Peyer's patch (tissue), 4 donors: ENCODE results near the gene STOML2. TPM values are rescaled to one million over a fixed set of nuclear protein-coding genes. Genes with fewer than 3 reads are reported as not detected.

Source experiments
- DNase-seq, 3 donors: peaks; one replicate each; pipeline ENCODE4 v3.0.0-alpha.2; 2017 to 2019
- H3K27ac ChIP-seq, 4 donors: fragments of 200-600 bp; sonication (generic); one replicate each; pipeline ENCODE4 v1.5.1; 2016 to 2019
- H3K27me3 ChIP-seq, 2 donors: fragments of 200-600 bp; sonication (generic); one replicate each; pipeline ENCODE4 v1.5.1; 2019
- H3K36me3 ChIP-seq, 3 donors: fragments of 200-600 bp; sonication (generic); one replicate each; pipeline ENCODE4 v1.5.1; 2016 to 2019
- H3K4me1 ChIP-seq, 4 donors: fragments of 200-600 bp; sonication (generic); one replicate each; pipeline ENCODE4 v1.5.1; 2016 to 2019
- H3K4me3 ChIP-seq, 4 donors: fragments of 200-600 bp; sonication (generic); 1 replicate in 3 of 4; 2 replicates in 1 of 4; pipeline ENCODE4 v1.5.1; 2016 to 2019; ENCODE audit warnings: mild to moderate bottlenecking in 1 of 4
- H3K9me3 ChIP-seq, 4 donors: fragments of 200-600 bp; sonication (generic); one replicate each; pipeline ENCODE4 v1.5.1; 2016 to 2019; ENCODE audit warnings: mild to moderate bottlenecking in 1 of 4
- POLR2A ChIP-seq, 2 donors: fragments of 450-650 bp; IDR thresholded peaks; one replicate each; pipeline ENCODE4 v1.5.1; 2017; ENCODE audit warnings: antibody characterized with exemption in 2 of 2, mild to moderate bottlenecking in 2 of 2, moderate library complexity in 2 of 2
- total RNA-seq, 4 donors: library from RNA; depleted of rRNA; stranded (reverse); fragments of >200 nt; gene quantifications; one replicate each; pipeline ENCODE4 v1.1.0, GENCODE V29; 2016
- TF ChIP-seq, protein P1 (sequence below), 6 experiments: fragments of 450-650 bp in 4 of 6; fragments of 200-600 bp in 2 of 6; sonication (generic) in 1 of 6; IDR thresholded peaks; one replicate each; pipeline ENCODE4 v1.5.1; 2017 to 2019; ENCODE audit warnings: antibody characterized with exemption in 6 of 6, mild to moderate bottlenecking in 3 of 6, moderate library complexity in 1 of 6

The STOML2 gene
- total RNA-seq, 4 donors from 2014 or later: 54.1 to 104 (median 88.7) TPM

DNA sequence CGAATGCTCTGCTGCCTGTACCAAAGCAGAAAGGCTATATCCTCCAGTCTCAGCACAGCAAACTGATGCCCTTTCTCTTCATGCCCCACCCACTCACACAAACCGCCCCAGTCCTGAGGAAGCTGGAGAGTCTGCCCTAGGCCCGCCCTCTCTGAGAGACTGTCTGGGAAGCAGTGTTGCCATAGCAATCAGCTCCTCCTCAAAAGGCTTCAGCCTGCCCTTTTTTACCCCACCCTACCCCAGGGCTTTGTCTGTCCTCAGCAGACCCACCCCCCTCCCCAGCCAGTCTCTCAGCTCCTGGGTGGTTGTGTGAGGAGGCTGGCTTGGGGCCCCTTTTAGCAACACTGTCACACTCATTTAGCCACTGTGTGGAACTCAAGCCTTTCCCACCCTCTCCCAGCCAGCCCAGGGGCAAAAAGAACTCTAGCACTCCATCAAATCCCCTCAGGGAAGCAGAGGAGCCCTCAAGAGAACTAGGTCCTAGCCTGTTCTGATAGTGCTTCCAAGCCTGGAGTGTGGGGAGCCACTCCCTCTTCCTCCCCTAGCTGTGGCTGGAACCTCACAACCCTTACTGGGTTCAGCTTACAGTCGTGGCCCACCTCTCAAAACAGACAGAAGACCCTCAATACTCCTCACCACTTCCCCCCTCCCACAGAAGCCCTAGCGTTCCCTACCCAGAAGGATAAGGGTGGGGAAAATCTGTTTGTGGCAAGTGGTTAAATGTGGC lies 11.3 kb upstream of the STOML2 start:
- H3K27me3 ChIP-seq: no peaks in the 10 kb centered on the region
- H3K27ac ChIP-seq: peak overlapping the region; percentile 78 to 94 (median 82)
- H3K4me3 ChIP-seq: peak overlapping the region; percentile 46 to 69 (median 60)
- peak; percentile 51 to 90 (median 76) for DNase-seq
- H3K4me1 ChIP-seq: peaks cover 0 to 55% (median 17%) of the 10 kb centered on the region in 4 donors
- H3K9me3 ChIP-seq: no peaks in the 10 kb centered on the region
- H3K36me3 ChIP-seq: no peaks in the 10 kb centered on the region
- peak in 1 of 2 donors; percentile 19 for TF ChIP-seq POLR2A (IDR thresholded peaks at IDR 0.05)
- TF ChIP-seq, protein P1, sequence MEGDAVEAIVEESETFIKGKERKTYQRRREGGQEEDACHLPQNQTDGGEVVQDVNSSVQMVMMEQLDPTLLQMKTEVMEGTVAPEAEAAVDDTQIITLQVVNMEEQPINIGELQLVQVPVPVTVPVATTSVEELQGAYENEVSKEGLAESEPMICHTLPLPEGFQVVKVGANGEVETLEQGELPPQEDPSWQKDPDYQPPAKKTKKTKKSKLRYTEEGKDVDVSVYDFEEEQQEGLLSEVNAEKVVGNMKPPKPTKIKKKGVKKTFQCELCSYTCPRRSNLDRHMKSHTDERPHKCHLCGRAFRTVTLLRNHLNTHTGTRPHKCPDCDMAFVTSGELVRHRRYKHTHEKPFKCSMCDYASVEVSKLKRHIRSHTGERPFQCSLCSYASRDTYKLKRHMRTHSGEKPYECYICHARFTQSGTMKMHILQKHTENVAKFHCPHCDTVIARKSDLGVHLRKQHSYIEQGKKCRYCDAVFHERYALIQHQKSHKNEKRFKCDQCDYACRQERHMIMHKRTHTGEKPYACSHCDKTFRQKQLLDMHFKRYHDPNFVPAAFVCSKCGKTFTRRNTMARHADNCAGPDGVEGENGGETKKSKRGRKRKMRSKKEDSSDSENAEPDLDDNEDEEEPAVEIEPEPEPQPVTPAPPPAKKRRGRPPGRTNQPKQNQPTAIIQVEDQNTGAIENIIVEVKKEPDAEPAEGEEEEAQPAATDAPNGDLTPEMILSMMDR (IDR thresholded peaks at IDR 0.05): no peak

DNA sequence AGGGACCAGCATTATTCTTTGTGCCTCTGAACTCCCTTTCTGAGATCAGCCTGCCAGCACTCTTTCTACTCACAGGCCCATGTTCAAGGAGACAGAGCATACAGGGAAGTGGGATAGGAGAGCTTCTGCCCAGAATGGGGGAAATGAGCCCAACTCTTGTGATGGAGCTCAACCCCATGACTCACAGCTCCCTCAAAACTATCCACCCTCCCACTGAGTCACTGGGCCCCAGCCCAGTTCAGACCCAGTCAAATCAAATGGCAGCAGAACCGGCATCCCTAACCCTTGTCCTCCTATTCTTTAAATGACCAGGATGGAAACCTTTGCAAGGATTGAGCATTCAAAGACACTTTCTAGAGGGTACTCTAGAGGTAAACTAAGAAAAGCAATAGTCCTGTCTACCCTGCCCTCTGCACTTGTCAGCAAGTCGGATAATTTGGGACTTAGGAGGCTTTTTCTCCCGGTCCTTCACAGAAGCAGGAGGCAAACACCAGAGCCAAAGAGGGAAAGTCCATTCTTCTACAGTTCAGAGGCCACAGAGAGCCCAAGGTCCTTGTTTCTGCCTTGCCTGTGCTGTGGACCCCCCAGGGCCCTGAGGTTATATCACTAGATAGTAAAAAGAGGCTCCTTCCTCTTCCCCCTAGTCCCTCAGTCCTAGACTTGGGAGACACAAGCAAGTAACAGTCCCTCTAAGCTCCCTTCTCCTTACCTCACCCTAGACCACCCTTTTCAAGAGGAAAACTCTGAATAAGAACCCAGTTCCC lies 9.5 kb upstream of the STOML2 start:
- Histone ChIP-seq H3K36me3 (peaks cover 0 to 13% (median 0%) of the 10 kb centered on the region in 3 donors), H3K4me3 (no peak overlapping the region), H3K27me3 (no peaks in the 10 kb centered on the region), H3K4me1 (peaks cover 0 to 55% (median 17%) of the 10 kb centered on the region in 4 donors), H3K9me3 (no peaks in the 10 kb centered on the region), H3K27ac (peak overlapping the region; percentile 69 to 91 (median 77))
- no peak for TF ChIP-seq POLR2A (IDR thresholded peaks at IDR 0.05)
- TF ChIP-seq, protein P1 (IDR thresholded peaks at IDR 0.05): no peak
- DNase-seq: no peak

DNA sequence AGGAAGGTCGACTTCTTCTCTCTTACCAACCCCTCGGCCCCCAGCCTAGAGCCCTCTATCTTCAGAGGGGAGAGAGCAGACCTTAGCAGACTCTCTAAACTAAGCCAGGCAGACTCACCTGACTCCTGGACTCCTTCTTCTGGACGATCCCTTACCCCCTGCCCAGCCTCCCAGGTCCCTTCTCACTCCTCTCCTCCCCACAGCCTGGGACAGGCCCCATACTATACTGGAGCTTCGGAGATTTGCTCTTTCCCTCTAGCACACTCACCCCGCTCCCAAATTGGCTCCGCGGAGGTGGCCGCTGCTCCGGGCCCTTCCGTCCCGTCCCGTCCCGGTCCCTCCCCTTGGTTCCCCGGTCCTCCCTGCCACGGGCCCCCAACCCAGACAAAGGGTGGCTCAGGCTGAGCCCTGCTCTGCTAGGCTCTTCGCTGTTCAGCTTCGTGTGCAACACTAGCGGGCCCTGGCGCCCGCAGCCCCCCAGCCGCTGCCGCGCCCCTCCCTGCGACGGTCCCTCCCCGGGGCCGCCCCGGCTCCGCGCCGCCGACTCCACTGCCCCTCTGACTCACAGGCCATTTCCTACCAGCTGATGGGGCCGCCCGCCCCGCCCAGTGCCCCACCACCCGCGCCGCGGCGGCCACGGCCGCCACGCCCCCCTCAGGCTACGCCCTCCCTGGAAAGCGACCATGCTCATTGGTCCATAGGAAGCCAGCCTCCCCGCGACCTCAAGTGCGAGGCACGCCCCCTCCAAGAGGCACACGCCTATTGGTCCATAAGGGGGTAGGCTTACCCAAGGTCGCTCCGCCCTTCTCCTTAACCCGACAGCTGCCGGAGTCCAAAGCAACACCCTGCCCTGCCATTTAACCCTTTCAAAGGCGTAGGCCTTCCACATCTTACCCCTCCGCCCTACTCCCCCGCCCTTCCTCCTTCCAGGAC lies 8.3 kb upstream of the STOML2 start:
- Histone ChIP-seq H3K4me3 (peak overlapping the region; percentile 62 to 91 (median 66)), H3K27ac (peak overlapping the region; percentile 72 to 91 (median 82)), H3K36me3 (peaks cover 0 to 23% (median 0%) of the 10 kb centered on the region in 3 donors), H3K9me3 (no peaks in the 10 kb centered on the region), H3K27me3 (no peaks in the 10 kb centered on the region), H3K4me1 (peaks cover 0 to 47% (median 13%) of the 10 kb centered on the region in 4 donors)
- DNase-seq: peak; percentile 97 to 99 (median 97)
- peak; percentile 28 to 66 for TF ChIP-seq POLR2A (IDR thresholded peaks at IDR 0.05)
- TF ChIP-seq, protein P1 (IDR thresholded peaks at IDR 0.05): no peak

DNA sequence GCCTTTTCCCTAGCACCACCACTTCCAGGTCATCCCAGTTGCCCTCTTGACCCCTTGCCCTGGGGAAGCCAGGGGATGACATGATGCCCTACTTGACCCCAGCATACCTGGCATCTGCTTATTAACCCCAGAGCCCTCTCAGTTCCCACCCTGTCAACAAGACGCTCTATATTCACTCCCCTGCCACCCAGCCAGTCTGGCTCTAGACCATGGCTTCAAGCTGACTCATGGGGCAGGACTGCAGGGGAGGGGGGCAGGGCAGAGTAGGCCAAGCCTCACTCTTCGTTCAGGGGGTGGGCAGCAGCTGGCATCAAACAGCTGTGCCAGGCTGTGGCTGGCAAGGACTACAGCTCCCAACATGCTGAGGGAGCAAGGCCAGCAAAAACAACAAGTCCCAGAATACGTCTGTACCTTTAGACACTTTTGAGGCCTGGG lies 7.4 kb upstream of the STOML2 start:
- Histone ChIP-seq H3K4me1 (peaks cover 0 to 47% (median 13%) of the 10 kb centered on the region in 4 donors), H3K9me3 (no peaks in the 10 kb centered on the region), H3K27me3 (no peaks in the 10 kb centered on the region), H3K36me3 (peaks cover 0 to 32% (median 0%) of the 10 kb centered on the region in 3 donors), H3K27ac (peak overlapping the region in 1 of 4 donors; percentile 91), H3K4me3 (peak overlapping the region in 2 of 4 donors; percentile 68 to 91)
- peak in 1 of 3 donors; percentile 45 for DNase-seq
- TF ChIP-seq, protein P1 (IDR thresholded peaks at IDR 0.05): no peak
